CD4-positive, alpha-beta T cell treated with Interleukin-15 for 1 hour (primary cell): ENCODE data around the gene SMPX.

Experiments
- DNase-seq: peaks from one replicate; pipeline ENCODE4 v3.0.0-alpha.2; 2020

Gene SMPX

DNA sequence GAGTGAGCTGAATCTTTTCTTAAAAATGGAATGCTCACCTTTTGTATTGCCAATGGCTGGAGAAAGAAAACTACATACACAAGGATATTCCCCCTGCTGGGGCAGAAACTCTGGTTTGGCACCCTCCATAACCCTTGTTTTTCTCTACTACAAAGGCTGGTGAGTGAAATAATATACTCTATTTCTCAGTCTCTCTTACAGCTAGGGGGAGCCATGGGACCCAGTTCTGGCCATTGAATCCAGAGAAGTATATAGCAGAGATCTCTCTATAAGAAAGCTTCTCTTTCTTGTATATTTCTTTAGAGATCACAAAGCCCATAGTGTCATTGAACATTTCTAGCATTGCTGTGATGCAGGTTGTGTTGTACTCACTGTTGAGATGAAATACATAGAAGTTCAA lies 49.8 kb downstream of the SMPX start:
- no peak for DNase-seq

DNA sequence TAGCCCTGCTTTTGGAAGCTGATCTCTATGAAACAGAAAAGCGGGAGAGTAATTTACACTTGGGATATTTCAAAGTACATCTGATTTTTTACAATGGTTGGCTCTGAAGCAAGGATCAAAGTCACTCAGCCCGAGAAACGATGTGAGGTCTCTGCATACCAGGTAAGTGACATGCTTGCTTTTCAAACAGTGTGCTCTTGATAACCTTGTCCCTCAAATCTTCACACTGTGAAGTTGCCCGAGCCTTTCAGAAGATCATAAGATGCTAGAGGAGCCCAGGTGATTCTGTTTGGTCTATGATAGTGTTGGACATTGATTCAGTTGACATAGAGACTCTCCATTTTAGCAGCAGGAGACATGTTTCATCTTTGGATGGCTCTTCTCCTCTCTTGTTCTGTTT lies 52.7 kb downstream of the SMPX start:
- DNase-seq, result no peak

- DNase-seq, result no peak
Measured at GRCh38 chrX:21702725-21703124, 55.2 kb downstream of the SMPX start.

DNA sequence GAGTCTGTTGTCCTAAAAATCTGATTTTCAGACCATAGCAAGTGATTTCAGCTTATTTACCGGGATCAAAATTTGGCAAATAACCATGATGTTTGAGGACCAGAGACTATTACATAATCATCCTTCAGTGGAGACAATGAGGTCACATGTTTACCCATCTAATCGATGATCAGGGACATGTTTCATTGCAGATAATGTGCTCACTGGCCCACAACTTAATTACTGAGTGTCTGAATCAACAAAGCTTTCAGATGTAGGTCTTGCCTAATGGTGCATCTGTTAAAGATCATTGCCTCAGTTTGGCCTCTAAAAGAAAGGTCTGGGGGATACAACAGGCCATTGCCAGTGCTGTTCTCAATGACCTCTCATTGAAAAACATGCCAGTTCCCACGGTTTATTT lies 56.9 kb downstream of the SMPX start:
- DNase-seq, result no peak

- DNase-seq, result no peak
Measured at GRCh38 chrX:21700275-21700674, 57.6 kb downstream of the SMPX start.

DNA sequence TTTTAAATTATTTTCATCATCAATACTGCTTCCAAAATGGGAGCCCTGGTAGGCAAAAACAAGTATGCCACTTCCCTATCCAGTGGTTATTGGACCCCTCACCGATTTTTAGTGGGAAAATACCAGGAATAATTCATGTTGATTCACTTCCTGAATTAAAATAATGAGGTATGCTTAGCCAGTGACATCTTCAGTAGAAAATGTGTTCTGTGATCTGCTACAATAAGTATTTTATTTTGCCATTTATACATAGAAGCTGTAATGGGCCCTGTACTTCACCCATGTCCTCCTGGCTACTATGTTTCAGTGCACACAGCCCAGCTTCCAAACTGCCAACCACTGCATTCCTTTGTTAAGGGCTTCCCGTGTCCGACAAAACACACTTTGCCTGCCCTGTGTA lies 58.8 kb downstream of the SMPX start:
- no peak for DNase-seq

- no peak for DNase-seq
Measured at GRCh38 chrX:21698272-21698671, 59.6 kb downstream of the SMPX start.

- DNase-seq, result no peak
Measured at GRCh38 chrX:21691512-21692018, 66.4 kb downstream of the SMPX start.

DNA sequence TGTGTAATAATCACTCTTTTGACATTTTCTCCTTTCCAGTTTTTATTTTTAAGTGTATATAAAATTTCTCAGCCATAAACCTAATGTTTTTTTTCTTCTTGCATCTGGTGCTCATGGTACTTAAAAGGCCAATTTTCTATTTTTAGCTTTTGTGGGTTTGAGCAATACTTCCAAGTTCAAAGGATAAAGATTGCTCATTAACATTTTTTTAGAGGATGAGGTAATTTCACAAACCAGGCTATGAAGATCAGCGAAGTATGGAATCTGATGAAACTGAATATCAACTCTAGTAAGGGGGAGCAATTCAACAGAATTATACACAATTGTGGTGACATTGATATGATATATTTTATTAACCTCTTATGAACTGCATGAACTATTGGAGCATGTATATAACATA lies 74.0 kb downstream of the SMPX start:
- no peak for DNase-seq

GRCh38 chrX:21678048-21678612 lies 79.8 kb downstream of the SMPX start:
- DNase-seq, result no peak

DNA sequence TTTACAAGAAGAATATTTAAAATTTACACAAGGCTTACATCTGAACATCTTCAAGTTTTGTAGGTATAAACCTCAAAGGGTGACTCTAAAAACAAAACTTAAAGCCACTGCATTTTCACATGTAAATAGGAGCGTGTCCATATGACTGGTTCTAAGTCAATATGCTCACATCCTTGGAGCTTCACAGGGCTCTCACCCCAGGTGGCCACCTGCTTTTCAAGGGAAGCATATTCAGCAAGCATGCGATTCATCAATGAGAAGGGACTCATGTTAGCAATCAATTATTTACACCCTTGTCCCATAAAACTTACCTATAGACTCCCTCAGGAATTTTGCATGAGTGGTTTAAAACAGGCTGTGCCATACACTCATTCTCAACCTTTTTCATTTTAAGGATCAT lies 82.0 kb downstream of the SMPX start:
- no peak for DNase-seq

GRCh38 chrX:21674430-21675186 lies 83.3 kb downstream of the SMPX start:
- DNase-seq, result no peak

DNA sequence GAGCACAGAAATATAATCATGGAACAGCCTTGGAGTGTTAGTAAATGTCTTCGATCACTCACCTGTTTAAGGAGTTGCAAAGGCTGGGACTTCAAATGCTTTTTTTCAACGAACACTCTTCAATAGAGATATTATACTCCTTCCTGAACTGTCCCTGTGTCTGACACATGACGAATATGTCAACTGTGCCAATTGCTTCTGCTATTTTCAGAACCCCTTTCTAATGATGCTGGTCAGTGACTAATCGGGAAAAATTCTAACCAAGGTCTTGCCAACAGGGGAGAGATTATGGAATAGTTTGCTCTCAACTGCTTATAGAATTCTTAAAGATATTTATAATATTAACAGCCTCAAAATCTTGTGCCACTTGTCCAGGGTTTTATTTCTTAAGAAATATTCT lies 91.2 kb downstream of the SMPX start:
- DNase-seq, result no peak

- DNase-seq, result no peak
Measured at GRCh38 chrX:21666252-21666651, 91.7 kb downstream of the SMPX start.

- no peak for DNase-seq
Measured at GRCh38 chrX:21662761-21663160, 95.2 kb downstream of the SMPX start.

GRCh38 chrX:21661316-21661715 lies 96.6 kb downstream of the SMPX start:
- no peak for DNase-seq

DNA sequence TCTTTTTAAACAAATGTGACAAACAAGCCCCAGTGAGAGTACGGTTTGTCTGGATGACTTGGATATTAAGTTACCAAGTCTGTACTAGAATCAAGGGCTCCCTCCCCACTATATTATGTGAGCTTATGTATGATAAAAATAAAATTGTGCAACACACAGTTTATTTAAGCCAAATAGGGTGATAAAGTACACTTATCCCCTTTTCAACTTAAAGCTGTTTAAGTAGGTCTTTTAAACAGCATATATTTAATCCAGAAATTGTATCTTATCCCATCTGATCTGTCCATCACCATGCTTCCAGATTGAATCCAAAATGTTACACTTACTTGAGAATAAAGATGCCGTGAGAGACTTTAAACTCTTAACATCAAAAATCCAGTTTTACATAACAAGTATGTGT lies 97.8 kb downstream of the SMPX start:
- DNase-seq, result no peak

DNA sequence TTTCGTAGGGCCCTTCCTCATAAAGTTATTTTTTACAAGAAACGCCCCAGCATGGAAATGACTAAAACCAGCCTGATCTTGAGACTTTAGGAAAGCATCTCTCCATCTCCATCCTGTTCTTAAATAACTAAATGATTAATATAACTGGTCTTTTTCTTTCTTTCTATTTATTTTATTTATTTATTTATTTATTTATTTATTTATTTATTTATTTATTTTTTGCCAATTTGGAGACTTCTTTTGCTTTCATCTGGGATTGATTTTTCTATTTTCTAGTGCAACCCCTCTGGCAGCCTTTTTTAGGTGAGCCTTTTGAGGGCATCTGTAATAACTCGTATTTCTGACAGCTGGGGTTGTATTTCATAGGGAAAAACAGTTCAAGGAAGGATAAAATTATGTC lies 98.6 kb downstream of the SMPX start:
- no peak for DNase-seq

DNA sequence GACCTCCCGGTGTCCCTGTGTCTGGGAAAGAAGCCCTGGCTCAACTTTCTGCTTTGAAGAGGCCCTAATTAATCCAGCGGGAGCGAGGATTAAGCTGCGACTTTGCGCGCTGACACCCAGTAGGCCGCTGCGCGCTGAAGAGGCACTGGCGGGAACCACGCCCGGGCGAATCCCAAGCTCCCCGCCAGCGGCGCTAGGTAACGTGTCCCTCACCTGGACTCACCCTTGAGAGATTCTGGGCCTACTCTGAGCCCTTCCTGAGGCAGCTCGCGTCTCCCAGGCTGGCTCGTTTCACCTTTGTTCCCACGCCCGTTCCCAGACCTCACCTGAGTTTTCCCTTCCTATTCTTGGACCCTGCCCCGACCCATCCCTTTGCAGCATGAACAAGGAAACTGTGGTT lies 99.2 kb downstream of the SMPX start:
- DNase-seq, result no peak

- DNase-seq, result no peak
Measured at GRCh38 chrX:21658152-21658737, 99.7 kb downstream of the SMPX start, which contains the start of gene KLHL34. Gene KLHL34, minus strand, starts transcription at chrX:21658330. Its CDS starts 542 bp downstream, at chrX:21657788.

DNA sequence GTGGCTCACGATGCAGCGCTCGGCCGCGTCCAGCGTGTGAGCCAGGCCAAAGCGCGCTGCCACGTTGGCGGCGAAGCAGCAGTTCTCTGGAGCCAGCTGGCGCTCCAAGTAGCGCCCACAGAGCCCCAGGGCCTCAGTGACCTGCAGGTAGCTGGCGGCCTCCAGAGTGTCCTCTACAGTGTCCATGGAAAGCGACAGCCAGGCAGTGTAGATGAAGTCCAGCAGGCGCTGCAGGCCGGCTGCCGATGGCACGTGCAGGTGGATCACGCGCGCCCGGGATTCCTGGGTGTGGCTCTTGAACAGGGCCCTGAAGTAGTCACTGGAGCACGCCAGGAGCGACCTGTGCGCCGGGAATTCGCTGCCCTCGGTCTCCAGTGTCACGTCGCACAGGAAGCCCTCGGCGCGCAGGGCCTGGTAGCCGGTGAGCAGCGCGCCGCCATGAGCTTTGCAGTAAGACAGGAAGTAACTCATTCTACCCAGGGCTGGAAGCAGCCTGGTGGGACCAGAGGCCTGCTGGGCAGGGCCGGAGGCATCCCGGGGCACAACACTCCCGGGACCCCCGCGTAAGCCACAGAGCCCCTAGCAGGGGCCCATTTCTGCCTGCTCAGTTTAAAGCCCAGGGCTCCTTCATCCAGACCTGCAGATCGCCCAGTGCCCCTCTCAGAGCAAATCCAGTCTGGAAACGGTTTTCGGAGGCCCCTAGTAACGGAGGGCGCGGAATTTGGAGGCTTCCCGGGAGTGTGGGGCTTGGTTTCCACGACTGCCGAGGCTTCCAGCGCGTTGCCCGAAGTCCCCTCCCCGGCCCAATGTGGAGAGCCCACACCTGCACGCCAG lies 100.4 kb downstream of the SMPX start:
- DNase-seq, result peak; percentile 16

GRCh38 chrX:21656587-21657317 lies 101.2 kb downstream of the SMPX start:
- DNase-seq, result no peak
